Fibroblast of lung (primary cell): ENCODE data around the gene NR2E1. TPM values are rescaled to one million over a fixed set of nuclear protein-coding genes. Genes with fewer than 3 reads are reported as not detected.

Experiments
- DNase-seq, 2 donors: peaks; one replicate each; pipeline versions ENCODE4 v3.0.0 to v3.0.0-alpha.2; 2010; ENCODE audit warnings: low read depth in 2 of 2
- H2AFZ ChIP-seq: 2 replicates; pipeline ENCODE4 v1.5.1; 2012; ENCODE audit warnings: low read length, control low read depth, inconsistent platforms
- H3K27ac ChIP-seq: 2 replicates; pipeline ENCODE4 v1.5.1; 2011; ENCODE audit warnings: low read length, control low read depth; ENCODE audit not compliant: insufficient read depth
- H3K27me3 ChIP-seq: 2 replicates; pipeline ENCODE4 v1.5.1; 2011; ENCODE audit warnings: mild to moderate bottlenecking, low read length; ENCODE audit not compliant: control insufficient read depth, insufficient read depth
- H3K36me3 ChIP-seq: 2 replicates; pipeline ENCODE4 v1.5.1; 2011; ENCODE audit warnings: low read length; ENCODE audit not compliant: control insufficient read depth, insufficient read depth
- H3K4me1 ChIP-seq: 2 replicates; pipeline ENCODE4 v1.5.1; 2011; ENCODE audit warnings: low read length; ENCODE audit not compliant: control insufficient read depth, insufficient read depth; ENCODE audit errors: extremely low read depth
- H3K4me2 ChIP-seq: 2 replicates; pipeline ENCODE4 v1.5.1; 2011; ENCODE audit warnings: low read length, control low read depth; ENCODE audit not compliant: insufficient read depth; ENCODE audit errors: extremely low read depth
- H3K4me3 ChIP-seq, 4 experiments: fragments of 200-600 bp in 1 of 4; sonication (generic) in 1 of 4; replicated peaks in 1 of 4; 2 replicates each; pipeline ENCODE4 v1.5.1; 2011 to 2016; ENCODE audit warnings: low read length in 4 of 4, low read depth in 3 of 4, mild to moderate bottlenecking in 3 of 4, control low read depth in 2 of 4, inconsistent platforms in 1 of 4, mixed read lengths in 1 of 4; ENCODE audit not compliant: insufficient read depth in 1 of 4; ENCODE audit errors: control extremely low read depth in 1 of 4
- H3K79me2 ChIP-seq: 2 replicates; pipeline ENCODE4 v1.5.1; 2012; ENCODE audit warnings: mild to moderate bottlenecking, low read length, inconsistent platforms; ENCODE audit not compliant: control insufficient read depth, insufficient read depth
- H3K9ac ChIP-seq: 2 replicates; pipeline ENCODE4 v1.5.1; 2011; ENCODE audit warnings: mild to moderate bottlenecking, low read length, control low read depth; ENCODE audit not compliant: insufficient read depth
- H3K9me3 ChIP-seq: 2 replicates; pipeline ENCODE4 v1.5.1; 2012; ENCODE audit warnings: low read depth, low read length; ENCODE audit not compliant: control insufficient read depth, insufficient read depth
- H4K20me1 ChIP-seq: 2 replicates; pipeline ENCODE4 v1.5.1; 2011; ENCODE audit warnings: low read length; ENCODE audit not compliant: control insufficient read depth, insufficient read depth; ENCODE audit errors: extremely low read depth
- EZH2 ChIP-seq: IDR thresholded peaks from 2 replicates; pipeline ENCODE4 v1.5.1; 2012; ENCODE audit warnings: low read length, control low read depth, mild to moderate bottlenecking; ENCODE audit errors: missing control alignments
- polyA plus RNA-seq, 2 donors: library from polyadenylated mRNA; depleted of rRNA in 1 of 2; stranded (reverse) in 1 of 2; unstranded in 1 of 2; fragments of >200 nt; gene quantifications; 2 replicates each; pipeline ENCODE4 v1.2.1, GENCODE V29; 2011 to 2012; ENCODE audit warnings: missing spikeins in 1 of 2
- total RNA-seq: library from RNA; depleted of rRNA; stranded (reverse); fragments of >200 nt; gene quantifications from 2 replicates; pipeline ENCODE4 v1.2.1, GENCODE V29; 2014
- TF ChIP-seq, protein P1 (sequence below), 2 donors: IDR thresholded peaks in 1 of 2; conservative IDR thresholded peaks in 1 of 2; 1 replicate in 1 of 2; 2 replicates in 1 of 2; pipeline ENCODE4 v1.5.1; 2011 to 2012; ENCODE audit warnings: low read length in 2 of 2, control low read depth in 1 of 2, inconsistent platforms in 1 of 2, low read depth in 1 of 2, mild to moderate bottlenecking in 1 of 2

NR2E1 gene
- total and polyA plus RNA-seq, 2 donors (not counting 1 experiment from before 2014, with no cell fraction given): not detected

DNA sequence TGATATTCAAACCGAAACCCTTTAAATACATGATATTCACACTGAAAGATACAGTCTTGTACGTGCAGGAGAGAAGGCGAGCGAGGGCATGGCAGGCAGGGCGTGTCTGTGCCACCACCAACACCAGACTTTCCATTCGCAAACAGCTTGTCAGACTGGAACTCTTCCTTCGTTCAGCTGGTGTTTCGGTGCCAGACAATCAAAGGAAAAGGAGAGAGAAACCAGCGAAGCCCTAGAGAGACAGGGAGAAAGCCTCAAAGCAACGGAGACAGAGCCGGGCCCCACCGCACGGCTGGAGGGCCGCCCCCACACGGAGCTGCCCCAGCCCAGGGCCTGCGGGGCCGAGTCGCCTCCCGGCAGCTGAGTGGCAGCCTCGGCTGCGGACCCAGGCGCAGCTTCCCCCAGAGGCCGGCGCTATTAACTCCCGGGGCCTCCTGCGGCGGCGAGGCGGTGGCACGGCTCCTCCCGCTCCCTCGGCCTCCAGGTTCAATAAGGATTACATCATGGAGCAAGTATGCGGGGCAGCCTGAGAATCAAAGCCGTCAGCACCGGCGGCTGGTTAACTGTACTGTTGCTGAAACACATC lies 32.1 kb upstream of the NR2E1 start:
- Histone ChIP-seq H2AFZ (no peak overlapping the region), H4K20me1 (no peaks in the 10 kb centered on the region), H3K4me2 (peak overlapping the region; percentile 44), H3K9me3 (no peaks in the 10 kb centered on the region), H3K4me1 (no peaks in the 10 kb centered on the region), H3K27ac (no peak overlapping the region), H3K36me3 (no peaks in the 10 kb centered on the region), H3K27me3 (peaks cover 7% of the 10 kb centered on the region), H3K79me2 (no peaks in the 10 kb centered on the region), H3K9ac (no peak overlapping the region), H3K4me3 (peak overlapping the region in 2 of 4 experiments; percentile 46)
- TF ChIP-seq EZH2: no peak
- TF ChIP-seq, protein P1, sequence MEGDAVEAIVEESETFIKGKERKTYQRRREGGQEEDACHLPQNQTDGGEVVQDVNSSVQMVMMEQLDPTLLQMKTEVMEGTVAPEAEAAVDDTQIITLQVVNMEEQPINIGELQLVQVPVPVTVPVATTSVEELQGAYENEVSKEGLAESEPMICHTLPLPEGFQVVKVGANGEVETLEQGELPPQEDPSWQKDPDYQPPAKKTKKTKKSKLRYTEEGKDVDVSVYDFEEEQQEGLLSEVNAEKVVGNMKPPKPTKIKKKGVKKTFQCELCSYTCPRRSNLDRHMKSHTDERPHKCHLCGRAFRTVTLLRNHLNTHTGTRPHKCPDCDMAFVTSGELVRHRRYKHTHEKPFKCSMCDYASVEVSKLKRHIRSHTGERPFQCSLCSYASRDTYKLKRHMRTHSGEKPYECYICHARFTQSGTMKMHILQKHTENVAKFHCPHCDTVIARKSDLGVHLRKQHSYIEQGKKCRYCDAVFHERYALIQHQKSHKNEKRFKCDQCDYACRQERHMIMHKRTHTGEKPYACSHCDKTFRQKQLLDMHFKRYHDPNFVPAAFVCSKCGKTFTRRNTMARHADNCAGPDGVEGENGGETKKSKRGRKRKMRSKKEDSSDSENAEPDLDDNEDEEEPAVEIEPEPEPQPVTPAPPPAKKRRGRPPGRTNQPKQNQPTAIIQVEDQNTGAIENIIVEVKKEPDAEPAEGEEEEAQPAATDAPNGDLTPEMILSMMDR (conservative IDR thresholded peaks at IDR 0.05 in 1 of 2, IDR thresholded peaks at IDR 0.05 in 1 of 2; ENCODE audit: low read depth in 1 of 2, low read length in 2 of 2): no peak
- peak; percentile 56 to 87 for DNase-seq

DNA sequence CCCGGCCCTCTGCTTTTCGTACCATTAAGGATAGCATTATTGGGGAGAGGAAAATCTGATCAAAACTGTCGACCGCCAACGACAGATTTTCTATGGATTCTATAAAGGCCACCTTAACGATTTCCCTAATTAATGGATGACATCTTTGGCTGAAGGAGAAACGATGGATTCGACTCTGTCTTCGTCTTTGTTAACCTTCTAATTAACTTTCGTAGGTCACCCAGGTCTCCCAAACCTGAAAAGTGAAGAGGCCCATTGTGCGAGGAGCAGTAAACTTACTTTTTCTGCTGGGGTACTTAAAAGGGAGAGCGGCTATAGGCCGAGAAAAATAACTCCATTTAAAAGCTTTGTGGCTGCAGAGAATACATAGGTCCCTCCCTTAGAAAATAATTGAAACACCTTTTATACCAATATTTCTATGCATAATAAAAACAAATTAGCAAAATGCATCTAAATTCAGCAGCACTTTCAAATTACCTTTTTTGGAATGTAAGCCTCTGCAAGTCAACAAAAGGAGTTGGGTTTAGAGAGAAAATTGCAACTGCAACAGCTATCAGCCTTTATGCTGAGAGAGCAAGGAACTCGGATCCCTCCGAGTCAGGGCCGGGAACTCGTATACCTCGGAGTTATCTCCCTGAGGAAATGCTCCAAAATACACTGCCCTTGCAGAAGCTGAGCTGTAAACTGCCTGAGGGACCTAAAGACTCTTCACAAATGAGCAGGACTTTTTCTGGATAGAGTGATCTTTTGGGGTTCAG lies 31.4 kb upstream of the NR2E1 start:
- TF ChIP-seq, protein P1 (conservative IDR thresholded peaks at IDR 0.05 in 1 of 2, IDR thresholded peaks at IDR 0.05 in 1 of 2; ENCODE audit: low read depth in 1 of 2, low read length in 2 of 2): no peak
- no peak for TF ChIP-seq EZH2
- no peak overlapping the region for H2AFZ ChIP-seq
- H3K4me2 ChIP-seq: peak overlapping the region; percentile 21
- H3K4me3 ChIP-seq: peak overlapping the region in 2 of 4 experiments; percentile 46
- no peaks in the 10 kb centered on the region for H4K20me1 ChIP-seq
- H3K9ac ChIP-seq: no peak overlapping the region
- H3K4me1 ChIP-seq: no peaks in the 10 kb centered on the region
- H3K9me3 ChIP-seq: no peaks in the 10 kb centered on the region
- H3K27ac ChIP-seq: no peak overlapping the region
- H3K27me3 ChIP-seq: peaks cover 7% of the 10 kb centered on the region
- no peaks in the 10 kb centered on the region for H3K36me3 ChIP-seq
- no peaks in the 10 kb centered on the region for H3K79me2 ChIP-seq
- no peak for DNase-seq

DNA sequence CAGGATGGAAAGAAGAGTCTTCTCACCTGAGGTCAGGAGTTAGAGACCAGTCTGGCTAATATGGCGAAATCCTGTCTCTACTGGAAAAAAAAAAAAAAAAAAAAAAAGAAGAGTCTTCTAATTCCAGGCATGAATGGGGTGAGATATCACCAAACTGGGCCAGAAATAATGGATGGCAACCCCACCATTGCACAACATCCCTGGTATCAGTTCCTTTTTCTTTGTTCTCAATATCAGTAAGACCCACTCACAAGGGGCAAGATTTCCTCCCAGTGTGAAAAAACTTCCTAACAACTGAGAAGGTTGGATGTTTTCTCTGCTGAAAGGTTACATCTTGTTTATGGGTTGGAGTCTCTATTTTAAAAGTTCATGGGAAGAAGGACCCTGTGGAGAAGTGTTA lies 23.6 kb upstream of the NR2E1 start:
- Histone ChIP-seq H4K20me1 (no peaks in the 10 kb centered on the region), H2AFZ (no peak overlapping the region), H3K9me3 (no peaks in the 10 kb centered on the region), H3K4me2 (no peak overlapping the region), H3K79me2 (no peaks in the 10 kb centered on the region), H3K4me1 (no peaks in the 10 kb centered on the region), H3K9ac (no peak overlapping the region), H3K36me3 (no peaks in the 10 kb centered on the region), H3K27me3 (no peaks in the 10 kb centered on the region), H3K4me3 (no peak overlapping the region), H3K27ac (no peak overlapping the region)
- no peak for DNase-seq
- TF ChIP-seq EZH2: no peak
- TF ChIP-seq, protein P1 (conservative IDR thresholded peaks at IDR 0.05 in 1 of 2, IDR thresholded peaks at IDR 0.05 in 1 of 2; ENCODE audit: low read depth in 1 of 2, low read length in 2 of 2): no peak
